Measurements from ENCODE around the gene CCDC30.

Gene CCDC30

GRCh38 chr1:42698081-42698813 is 235.2 kb downstream of the CCDC30 start:
- DNase-seq: no peak

GRCh38 chr1:42700006-42700405 is 236.9 kb downstream of the CCDC30 start:
- no peak for DNase-seq

GRCh38 chr1:42703888-42704464 is 240.9 kb downstream of the CCDC30 start:
- DNase-seq: no peak

All from C1 segment of cervical spinal cord (tissue), 14 donors.